DMS53 treated with DMSO at 0.1 percent for 48 hours (cell line): Measurements from ENCODE around the gene SORCS3.

Experiments used
- DNase-seq: peaks from one replicate; lab custom pipeline; 2025; ENCODE audit not compliant: unreplicated experiment; lab: John Stamatoyannopoulos, UW

Gene SORCS3

GRCh38 chr10:105243825-105244224 lies 602.7 kb downstream of the SORCS3 start:
- DNase-seq = no peak

- no peak for DNase-seq
These were observed 606.9 kb downstream of the SORCS3 start for GRCh38 chr10:105247831-105248499.

GRCh38 chr10:105252911-105253310 lies 611.8 kb downstream of the SORCS3 start:
- DNase-seq = no peak

- no peak for DNase-seq
These were observed 612.6 kb downstream of the SORCS3 start for GRCh38 chr10:105253515-105254212.

- DNase-seq = no peak
These were observed 617.1 kb downstream of the SORCS3 start for GRCh38 chr10:105258036-105258673.

- no peak for DNase-seq
These were observed 617.6 kb downstream of the SORCS3 start for GRCh38 chr10:105258674-105259065.

- DNase-seq = no peak
These were observed 618.1 kb downstream of the SORCS3 start for GRCh38 chr10:105259201-105259600.

GRCh38 chr10:105262666-105263065 lies 621.6 kb downstream of the SORCS3 start:
- no peak for DNase-seq

- no peak for DNase-seq
These were observed 626.0 kb downstream of the SORCS3 start for GRCh38 chr10:105266966-105267539.

GRCh38 chr10:105268961-105269360 lies 627.9 kb downstream of the SORCS3 start:
- no peak for DNase-seq

GRCh38 chr10:105269689-105270088 lies 628.6 kb downstream of the SORCS3 start:
- no peak for DNase-seq

- no peak for DNase-seq
These were observed 633.5 kb downstream of the SORCS3 start for GRCh38 chr10:105274556-105275070.

- DNase-seq = no peak
These were observed 637.3 kb downstream of the SORCS3 start for GRCh38 chr10:105278439-105278838.

- no peak for DNase-seq
These were observed 638.0 kb downstream of the SORCS3 start for GRCh38 chr10:105279101-105279500.

GRCh38 chr10:105280895-105281294 lies 639.8 kb downstream of the SORCS3 start:
- DNase-seq = no peak

- DNase-seq = no peak
These were observed 643.6 kb downstream of the SORCS3 start for GRCh38 chr10:105284476-105285215.

GRCh38 chr10:105288026-105288425 lies 646.9 kb downstream of the SORCS3 start:
- DNase-seq = no peak

GRCh38 chr10:105288613-105289012 lies 647.5 kb downstream of the SORCS3 start:
- DNase-seq = no peak

GRCh38 chr10:105291571-105291970 lies 650.5 kb downstream of the SORCS3 start:
- DNase-seq = no peak

- no peak for DNase-seq
These were observed 651.1 kb downstream of the SORCS3 start for GRCh38 chr10:105292236-105292635.
